Measurements from ENCODE around the gene UBE2I. TPM values are rescaled to one million over a fixed set of nuclear protein-coding genes. Genes with fewer than 3 reads are reported as not detected.

The UBE2I gene
- total RNA-seq, 1 experiment from 2014 or later: 198 TPM

GRCh38 chr16:1299012-1299867 lies 10.2 kb upstream of the UBE2I start:
- H3K27me3 ChIP-seq (ENCODE audit: control insufficient read depth, insufficient read depth, low read length): no peaks in the 10 kb centered on the region
- POLR2A ChIA-PET: interaction anchor here (0.6 kb wide), 1 partner anchor 28 kb away, joined by 3 read pairs; no protein-coding TSS in a partner anchor
- DNase-seq (ENCODE audit: low read depth, low spot score) (no peak), ATAC-seq (no peak)
- H3K27ac ChIP-seq (ENCODE audit: low read length): peak overlapping the region; percentile 21
- no TSS peak for BruUV-seq (replicated peaks)
- intact Hi-C loops (cut with micrococcal nuclease; ENCODE audit: unreplicated experiment): no loop called here
- H3K4me3 ChIP-seq (ENCODE audit: low read depth in 2 of 2, low read length in 2 of 2): no peak overlapping the region
- no peaks in the 10 kb centered on the region for H3K36me3 ChIP-seq (ENCODE audit: control insufficient read depth, insufficient read depth, low read length)
- in situ Hi-C loops (cut with HindIII; ENCODE audit: low pct_unique_long_range_greater_than_20kb, low sequenced_read_pairs): no loop called here
- CTCF ChIA-PET: no interaction called here
- TF ChIP-seq TCF7L2 (IDR thresholded peaks at IDR 0.05; ENCODE audit: low read depth, low read length) (no peak), POLR2AphosphoS5 (IDR thresholded peaks at IDR 0.05; ENCODE audit: low read depth, low read length) (no peak), REST (IDR thresholded peaks at IDR 0.05; ENCODE audit: insufficient read depth in 1 of 2, low read depth in 2 of 2, low read length in 1 of 2) (no peak), SIN3A (IDR thresholded peaks at IDR 0.05; ENCODE audit: borderline replicate concordance, insufficient read depth, low read depth, low read length) (no peak), CTCF (IDR thresholded peaks at IDR 0.05) (no peak)
- no peaks in the 10 kb centered on the region for H3K9me3 ChIP-seq (ENCODE audit: control insufficient read depth, insufficient read depth, low read depth, low read length)
- peaks cover 19% of the 10 kb centered on the region for H3K4me1 ChIP-seq (ENCODE audit: control insufficient read depth, insufficient read depth, low read length)

GRCh38 chr16:1299868-1300203 lies 9.6 kb upstream of the UBE2I start:
- Histone ChIP-seq H3K4me3 (ENCODE audit: low read depth in 2 of 2, low read length in 2 of 2) (no peak overlapping the region), H3K27ac (ENCODE audit: low read length) (no peak overlapping the region), H3K36me3 (ENCODE audit: control insufficient read depth, insufficient read depth, low read length) (no peaks in the 10 kb centered on the region), H3K4me1 (ENCODE audit: control insufficient read depth, insufficient read depth, low read length) (peaks cover 19% of the 10 kb centered on the region), H3K27me3 (ENCODE audit: control insufficient read depth, insufficient read depth, low read length) (no peaks in the 10 kb centered on the region), H3K9me3 (ENCODE audit: control insufficient read depth, insufficient read depth, low read depth, low read length) (no peaks in the 10 kb centered on the region)
- no peak for TF ChIP-seq REST (IDR thresholded peaks at IDR 0.05; ENCODE audit: insufficient read depth in 1 of 2, low read depth in 2 of 2, low read length in 1 of 2)
- no peak for TF ChIP-seq TCF7L2 (IDR thresholded peaks at IDR 0.05; ENCODE audit: low read depth, low read length)
- no peak for TF ChIP-seq CTCF (IDR thresholded peaks at IDR 0.05)
- no peak for TF ChIP-seq SIN3A (IDR thresholded peaks at IDR 0.05; ENCODE audit: borderline replicate concordance, insufficient read depth, low read depth, low read length)
- TF ChIP-seq POLR2AphosphoS5 (IDR thresholded peaks at IDR 0.05; ENCODE audit: low read depth, low read length): no peak
- in situ Hi-C loops (cut with HindIII; ENCODE audit: low pct_unique_long_range_greater_than_20kb, low sequenced_read_pairs) (no loop called here), intact Hi-C loops (cut with micrococcal nuclease; ENCODE audit: unreplicated experiment) (no loop called here)
- no peak for ATAC-seq
- CTCF ChIA-PET: interaction anchor here (0.7 kb wide), 1 partner anchor 60 kb away, joined by 3 read pairs; no protein-coding TSS in a partner anchor
- POLR2A ChIA-PET: interaction anchor here (0.6 kb wide), 1 partner anchor 29 kb away, joined by 3 read pairs; no protein-coding TSS in a partner anchor
- DNase-seq (ENCODE audit: low read depth, low spot score): no peak
- no TSS peak for BruUV-seq (replicated peaks)
